HG02943 (cell line): ENCODE measurements around the gene PRDX1.
"Not testable (repeated sequence)": the region's sequence is repeated elsewhere in the genome, so short reads cannot be mapped to it uniquely, and the experiment has no call there.

Source experiments
- ATAC-seq: cut with Tn5 transposase; IDR thresholded peaks from one replicate; pipeline ENCODE4 v1.9.1; 2021; ENCODE audit warnings: mild to moderate bottlenecking, low read depth, moderate library complexity; ENCODE audit not compliant: unreplicated experiment

Gene PRDX1

GRCh38 chr1:45507893-45508292, 13.8 kb downstream of the PRDX1 start:
- no peak for ATAC-seq

GRCh38 chr1:45507195-45507594, 14.5 kb downstream of the PRDX1 start:
- ATAC-seq = no peak

- no peak for ATAC-seq
These were observed 18.0 kb downstream of the PRDX1 start for GRCh38 chr1:45503462-45504360.

- no peak for ATAC-seq
These were observed 20.2 kb downstream of the PRDX1 start for GRCh38 chr1:45501505-45501859.

GRCh38 chr1:45499415-45499769, 22.3 kb downstream of the PRDX1 start:
- no peak for ATAC-seq

- no peak for ATAC-seq
These were observed 23.4 kb downstream of the PRDX1 start for GRCh38 chr1:45498279-45498678.

GRCh38 chr1:45493116-45493697, 28.5 kb downstream of the PRDX1 start:
- no peak for ATAC-seq

- no peak for ATAC-seq
These were observed 29.0 kb downstream of the PRDX1 start for GRCh38 chr1:45492691-45493090.

GRCh38 chr1:45491487-45492260, 30.0 kb downstream of the PRDX1 start:
- ATAC-seq = no peak

- peak; percentile 89 for ATAC-seq
These were observed 30.8 kb downstream of the PRDX1 start, which contains the start of gene TESK2 for GRCh38 chr1:45490626-45491486. Gene TESK2, minus strand, starts transcription at chr1:45491163. Its CDS starts 33,378 bp downstream, at chr1:45457785.

- ATAC-seq = no peak
These were observed 31.5 kb downstream of the PRDX1 start for GRCh38 chr1:45490121-45490625.

- ATAC-seq = not testable (repeated sequence)
These were observed 32.3 kb downstream of the PRDX1 start for GRCh38 chr1:45489379-45489778.

- no peak for ATAC-seq
These were observed 32.9 kb downstream of the PRDX1 start for GRCh38 chr1:45488666-45489377.

- ATAC-seq = no peak
These were observed 35.7 kb downstream of the PRDX1 start for GRCh38 chr1:45485949-45486348.

- no peak for ATAC-seq
These were observed 42.5 kb downstream of the PRDX1 start for GRCh38 chr1:45479039-45479748.

- no peak for ATAC-seq
These were observed 43.4 kb downstream of the PRDX1 start for GRCh38 chr1:45478121-45478814.

- ATAC-seq = no peak
These were observed 44.0 kb downstream of the PRDX1 start for GRCh38 chr1:45477646-45478045.

GRCh38 chr1:45474194-45474593, 47.5 kb downstream of the PRDX1 start:
- ATAC-seq = not testable (repeated sequence)
